ENCODE measurements around the gene SCAI. TPM values are rescaled to one million over a fixed set of nuclear protein-coding genes. Genes with fewer than 3 reads are reported as not detected.

Gene SCAI
- total RNA-seq, 1 experiment from 2014 or later = 3.7 TPM

DNA sequence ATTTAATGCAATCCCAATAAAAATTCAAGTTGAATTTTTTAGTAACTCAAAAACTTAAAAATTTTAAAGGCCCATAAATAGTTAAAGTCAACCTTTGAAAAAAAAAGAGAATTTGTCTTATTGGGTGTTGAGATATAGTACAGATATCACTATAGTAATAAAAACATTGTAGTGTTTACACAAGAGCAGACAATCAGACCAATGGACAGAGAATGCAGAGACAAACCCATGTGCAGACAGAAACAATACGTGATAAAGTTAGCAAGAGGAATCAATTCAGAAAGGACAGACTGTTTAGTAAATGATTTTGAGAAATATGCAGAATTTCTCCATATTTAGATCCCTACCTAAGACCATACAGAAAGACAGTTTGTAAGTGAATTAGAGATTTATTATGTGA lies 236.4 kb downstream of the SCAI start:
- Mint-ChIP-seq H3K4me1 (ENCODE audit: insufficient read depth, unreplicated experiment) (no peaks in the 10 kb centered on the region), H3K4me3 (ENCODE audit: unreplicated experiment) (no peak overlapping the region), H3K27me3 (ENCODE audit: insufficient read depth, unreplicated experiment) (no peaks in the 10 kb centered on the region), H3K36me3 (ENCODE audit: insufficient read depth, unreplicated experiment) (peaks cover 64% of the 10 kb centered on the region), H3K27ac (ENCODE audit: low read depth, unreplicated experiment) (no peak overlapping the region), H3K9me3 (ENCODE audit: unreplicated experiment) (no peaks in the 10 kb centered on the region)
- no TSS peak for BruUV-seq (replicated peaks)
- ChIA-PET POLR2A (no interaction called here), CTCF (no interaction called here)
- intact Hi-C loops (cut with micrococcal nuclease) = no loop called here
- TF ChIP-seq, protein P1, sequence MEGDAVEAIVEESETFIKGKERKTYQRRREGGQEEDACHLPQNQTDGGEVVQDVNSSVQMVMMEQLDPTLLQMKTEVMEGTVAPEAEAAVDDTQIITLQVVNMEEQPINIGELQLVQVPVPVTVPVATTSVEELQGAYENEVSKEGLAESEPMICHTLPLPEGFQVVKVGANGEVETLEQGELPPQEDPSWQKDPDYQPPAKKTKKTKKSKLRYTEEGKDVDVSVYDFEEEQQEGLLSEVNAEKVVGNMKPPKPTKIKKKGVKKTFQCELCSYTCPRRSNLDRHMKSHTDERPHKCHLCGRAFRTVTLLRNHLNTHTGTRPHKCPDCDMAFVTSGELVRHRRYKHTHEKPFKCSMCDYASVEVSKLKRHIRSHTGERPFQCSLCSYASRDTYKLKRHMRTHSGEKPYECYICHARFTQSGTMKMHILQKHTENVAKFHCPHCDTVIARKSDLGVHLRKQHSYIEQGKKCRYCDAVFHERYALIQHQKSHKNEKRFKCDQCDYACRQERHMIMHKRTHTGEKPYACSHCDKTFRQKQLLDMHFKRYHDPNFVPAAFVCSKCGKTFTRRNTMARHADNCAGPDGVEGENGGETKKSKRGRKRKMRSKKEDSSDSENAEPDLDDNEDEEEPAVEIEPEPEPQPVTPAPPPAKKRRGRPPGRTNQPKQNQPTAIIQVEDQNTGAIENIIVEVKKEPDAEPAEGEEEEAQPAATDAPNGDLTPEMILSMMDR (IDR thresholded peaks at IDR 0.05; ENCODE audit: unreplicated experiment) = no peak
- no peak for DNase-seq (ENCODE audit: unreplicated experiment)

DNA sequence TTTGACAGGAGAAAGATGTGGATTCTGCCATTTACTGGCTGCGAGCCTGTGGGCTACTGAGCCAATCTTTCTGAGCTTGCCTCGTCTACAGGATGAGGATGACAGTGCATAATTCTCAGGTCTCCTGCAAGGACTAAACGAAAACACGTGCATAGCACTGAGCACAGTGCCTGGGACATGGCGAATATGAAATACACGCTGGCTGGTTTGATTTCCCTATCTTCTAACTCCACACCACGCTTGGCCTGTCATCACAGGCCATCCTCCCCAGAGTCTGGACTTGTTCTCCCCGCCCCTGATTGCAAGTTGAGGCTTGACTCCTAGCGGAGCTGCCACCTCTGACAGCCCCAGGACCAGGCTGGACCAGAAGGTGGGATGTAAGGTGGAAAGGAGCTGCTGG lies 243.5 kb downstream of the SCAI start:
- ChIA-PET CTCF (interaction anchor here (1.1 to 1.3 kb wide), 2 partner anchors 12 to 47 kb away, joined by 3 read pairs; no protein-coding TSS in a partner anchor), POLR2A (interaction anchor here (0.5 to 1.1 kb wide), 2 partner anchors 32 to 392 kb away, joined by 3 to 4 read pairs; no protein-coding TSS in a partner anchor)
- H3K27ac Mint-ChIP-seq (ENCODE audit: low read depth, unreplicated experiment) = no peak overlapping the region
- peaks cover 66% of the 10 kb centered on the region for H3K36me3 Mint-ChIP-seq (ENCODE audit: insufficient read depth, unreplicated experiment)
- peak; percentile 11 for DNase-seq (ENCODE audit: unreplicated experiment)
- BruUV-seq (replicated peaks) = no TSS peak
- TF ChIP-seq, protein P1 (IDR thresholded peaks at IDR 0.05; ENCODE audit: unreplicated experiment) = no peak
- H3K4me3 Mint-ChIP-seq (ENCODE audit: unreplicated experiment) = no peak overlapping the region
- no peaks in the 10 kb centered on the region for H3K27me3 Mint-ChIP-seq (ENCODE audit: insufficient read depth, unreplicated experiment)
- intact Hi-C loops (cut with micrococcal nuclease) = no loop called here
- H3K9me3 Mint-ChIP-seq (ENCODE audit: unreplicated experiment) = no peaks in the 10 kb centered on the region
- peaks cover 3% of the 10 kb centered on the region for H3K4me1 Mint-ChIP-seq (ENCODE audit: insufficient read depth, unreplicated experiment)

DNA sequence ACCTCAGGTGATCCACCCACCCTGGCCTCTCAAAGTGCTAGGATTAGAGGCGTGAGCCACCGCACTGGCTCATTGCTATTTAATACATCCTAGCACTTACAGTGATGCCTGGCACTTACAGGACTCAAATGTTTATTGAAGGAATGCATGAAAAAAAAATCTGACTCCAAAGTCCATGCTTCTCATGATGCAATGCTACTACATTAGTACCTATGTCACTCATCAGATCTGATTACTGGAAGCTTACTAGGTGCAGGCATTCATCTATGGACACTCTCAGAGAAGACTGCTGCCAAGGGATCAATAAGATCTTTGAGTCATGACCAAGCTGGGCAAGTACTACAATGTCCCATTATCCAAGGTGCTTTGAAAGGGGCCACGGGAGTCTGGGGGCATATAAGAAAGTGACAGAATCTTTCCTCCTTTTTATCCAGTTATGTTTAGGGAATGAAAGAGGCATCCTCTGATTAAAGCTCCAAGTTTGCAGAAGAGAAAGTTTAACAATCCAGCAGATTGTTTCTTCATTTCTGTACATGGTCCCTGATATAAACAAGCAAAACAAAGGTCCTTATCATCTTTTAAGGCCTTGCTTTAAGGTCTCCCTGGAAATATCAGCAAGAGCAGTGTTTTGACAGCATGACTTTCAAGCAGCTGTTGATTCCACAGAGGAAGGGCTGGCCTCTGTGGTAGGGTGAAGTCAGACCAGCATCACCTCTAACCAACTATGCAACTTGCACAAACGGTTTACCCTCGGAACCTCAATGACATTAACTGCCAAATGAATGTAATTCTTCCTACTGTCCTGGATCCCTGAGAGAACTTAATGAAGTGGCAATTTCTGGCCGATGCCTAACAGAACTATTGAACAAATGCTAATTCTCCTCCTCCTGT lies 245.5 kb downstream of the SCAI start:
- Mint-ChIP-seq H3K4me3 (ENCODE audit: unreplicated experiment) (no peak overlapping the region), H3K4me1 (ENCODE audit: insufficient read depth, unreplicated experiment) (peaks cover 5% of the 10 kb centered on the region), H3K9me3 (ENCODE audit: unreplicated experiment) (no peaks in the 10 kb centered on the region), H3K27ac (ENCODE audit: low read depth, unreplicated experiment) (no peak overlapping the region), H3K27me3 (ENCODE audit: insufficient read depth, unreplicated experiment) (no peaks in the 10 kb centered on the region), H3K36me3 (ENCODE audit: insufficient read depth, unreplicated experiment) (peaks cover 69% of the 10 kb centered on the region)
- TF ChIP-seq, protein P1 (IDR thresholded peaks at IDR 0.05; ENCODE audit: unreplicated experiment) = no peak
- no peak for DNase-seq (ENCODE audit: unreplicated experiment)
- ChIA-PET POLR2A (interaction anchor here (0.7 to 1.0 kb wide), 3 partner anchors 11 to 346 kb away, joined by 3 to 4 read pairs (median 3); no protein-coding TSS in a partner anchor), CTCF (interaction anchor here (0.6 to 0.9 kb wide), 2 partner anchors 11 to 266 kb away, joined by 3 to 4 read pairs; no protein-coding TSS in a partner anchor)
- BruUV-seq (replicated peaks) = no TSS peak
- intact Hi-C loops (cut with micrococcal nuclease) = no loop called here

DNA sequence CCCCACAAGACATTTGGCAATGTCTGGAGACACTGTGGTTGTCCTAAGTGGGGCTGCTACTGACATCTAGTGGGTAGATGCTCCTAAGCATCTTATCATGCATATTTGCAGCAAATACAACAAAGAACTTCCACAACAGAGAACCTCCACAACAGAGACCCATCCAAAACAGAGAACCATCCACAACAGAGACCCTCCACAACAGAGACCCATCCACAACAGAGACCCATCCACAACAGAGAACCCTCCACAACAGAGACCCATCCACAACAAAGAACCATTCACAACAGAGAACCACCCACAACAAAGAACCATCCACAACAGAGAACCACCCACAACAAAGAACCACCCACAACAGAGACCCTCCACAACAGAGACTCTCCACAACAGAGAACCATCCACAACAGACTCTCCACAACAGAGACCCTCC lies 248.6 kb downstream of the SCAI start:
- Mint-ChIP-seq H3K9me3 (ENCODE audit: unreplicated experiment) (no peaks in the 10 kb centered on the region), H3K4me3 (ENCODE audit: unreplicated experiment) (no peak overlapping the region), H3K36me3 (ENCODE audit: insufficient read depth, unreplicated experiment) (peaks cover 72% of the 10 kb centered on the region), H3K27ac (ENCODE audit: low read depth, unreplicated experiment) (peak overlapping the region; percentile 74), H3K27me3 (ENCODE audit: insufficient read depth, unreplicated experiment) (no peaks in the 10 kb centered on the region), H3K4me1 (ENCODE audit: insufficient read depth, unreplicated experiment) (peaks cover 5% of the 10 kb centered on the region)
- peak; percentile 54 for DNase-seq (ENCODE audit: unreplicated experiment)
- no TSS peak for BruUV-seq (replicated peaks)
- ChIA-PET POLR2A (interaction anchor here (1.6 to 2.5 kb wide), 2 partner anchors 31 to 33 kb away, joined by 8 to 10 read pairs; partner anchors contain the start of genes ARPC5L and RPL35), CTCF (interaction anchor here (0.6 to 2.5 kb wide), 14 partner anchors 12 to 1503 kb away, joined by 3 to 19 read pairs (median 7); partner anchors contain the start of genes ARPC5L, NR6A1, RPL35 and WDR38)
- TF ChIP-seq, protein P1 (IDR thresholded peaks at IDR 0.05; ENCODE audit: unreplicated experiment) = peak; percentile 47
- intact Hi-C loops (cut with micrococcal nuclease) = loop anchor here (1.0 to 2.0 kb wide), 3 partner anchors 22 to 120 kb away; partner anchors contain the start of gene WDR38

Data from MCF 10A (cell line).